ENCODE measurements around the gene COL20A1. TPM values are rescaled to one million over a fixed set of nuclear protein-coding genes. Genes with fewer than 3 reads are reported as not detected.

The COL20A1 gene
- total RNA-seq, 4 donors from 2014 or later = 0.20 to 0.44 TPM; not detected in 2

GRCh38 chr20:63310265-63310991, 17.4 kb downstream of the COL20A1 start:
- Histone ChIP-seq H3K36me3 (no peaks in the 10 kb centered on the region), H3K4me3 (no peak overlapping the region), H3K27me3 (peaks cover 0 to 45% of the 10 kb centered on the region in 2 donors), H3K4me1 (peaks cover 0 to 6% (median 0%) of the 10 kb centered on the region in 4 donors), H3K27ac (no peak overlapping the region), H3K9me3 (no peaks in the 10 kb centered on the region)
- DNase-seq (ENCODE audit: low spot score in 2 of 2) = no peak
- 69 to 77% methylated on average over 9 to 18 of the region's 20 CpGs for WGBS, 2 donors
- no peak for TF ChIP-seq POLR2A (IDR thresholded peaks at IDR 0.05)
- TF ChIP-seq EP300 (IDR thresholded peaks at IDR 0.05) = no peak
- TF ChIP-seq CTCF (IDR thresholded peaks at IDR 0.05) = no peak

GRCh38 chr20:63311186-63311832, 18.3 kb downstream of the COL20A1 start:
- peaks cover 0 to 39% of the 10 kb centered on the region in 2 donors for H3K27me3 ChIP-seq
- 87% methylated on average over 25 to 28 of the region's 29 CpGs for WGBS, 2 donors
- no peak for TF ChIP-seq CTCF (IDR thresholded peaks at IDR 0.05)
- TF ChIP-seq EP300 (IDR thresholded peaks at IDR 0.05) = no peak
- TF ChIP-seq POLR2A (IDR thresholded peaks at IDR 0.05) = no peak
- H3K4me1 ChIP-seq = peaks cover 0 to 6% (median 0%) of the 10 kb centered on the region in 4 donors
- no peaks in the 10 kb centered on the region for H3K36me3 ChIP-seq
- H3K4me3 ChIP-seq = no peak overlapping the region
- H3K27ac ChIP-seq = no peak overlapping the region
- no peaks in the 10 kb centered on the region for H3K9me3 ChIP-seq
- no peak for DNase-seq (ENCODE audit: low spot score in 2 of 2)

- TF ChIP-seq CTCF (IDR thresholded peaks at IDR 0.05) (no peak), EP300 (IDR thresholded peaks at IDR 0.05) (no peak), POLR2A (IDR thresholded peaks at IDR 0.05) (no peak)
These were observed 18.9 kb downstream of the COL20A1 start for GRCh38 chr20:63311833-63312243.

GRCh38 chr20:63312273-63312672, 19.3 kb downstream of the COL20A1 start:
- H3K36me3 ChIP-seq = no peaks in the 10 kb centered on the region
- no peaks in the 10 kb centered on the region for H3K9me3 ChIP-seq
- no peak overlapping the region for H3K27ac ChIP-seq
- no peak overlapping the region for H3K4me3 ChIP-seq
- DNase-seq (ENCODE audit: low spot score in 2 of 2) = no peak
- H3K27me3 ChIP-seq = peaks cover 0 to 30% of the 10 kb centered on the region in 2 donors
- TF ChIP-seq EP300 (IDR thresholded peaks at IDR 0.05) = no peak
- no peak for TF ChIP-seq POLR2A (IDR thresholded peaks at IDR 0.05)
- TF ChIP-seq CTCF (IDR thresholded peaks at IDR 0.05) = no peak
- 70% methylated on average over 8 of the region's 9 CpGs for WGBS, 2 donors
- H3K4me1 ChIP-seq = peaks cover 0 to 6% (median 0%) of the 10 kb centered on the region in 4 donors

More at GRCh38 chr20:63311833-63312243, 18.9 kb downstream of the COL20A1 start:
- Histone ChIP-seq H3K36me3 (no peaks in the 10 kb centered on the region), H3K9me3 (no peaks in the 10 kb centered on the region), H3K27ac (no peak overlapping the region), H3K4me3 (no peak overlapping the region), H3K27me3 (peaks cover 0 to 34% of the 10 kb centered on the region in 2 donors), H3K4me1 (peaks cover 0 to 6% (median 0%) of the 10 kb centered on the region in 4 donors)
- DNase-seq (ENCODE audit: low spot score in 2 of 2) = no peak
- 61 to 77% methylated on average over 8 to 17 of the region's 18 CpGs for WGBS, 2 donors

All from tibial nerve (tissue), 4 donors.